GM13977 (cell line): ENCODE results near the gene LACTB.
"Not testable (repeated sequence)": the region's sequence is repeated elsewhere in the genome, so short reads cannot be mapped to it uniquely, and the experiment has no call there.

Source experiments
- DNase-seq: peaks from one replicate; pipeline ENCODE4 v3.0.0; 2012; ENCODE audit warnings: low spot score
- in situ Hi-C: fragments of 300-500 bp; cut with MboI; formaldehyde crosslinking; loops from one replicate; pipeline ENCODE4 v1.12.0; 2022; ENCODE audit warnings: low sequenced_read_pairs, low pct_unique_long_range_greater_than_20kb, mixed read lengths, inconsistent platforms; ENCODE audit not compliant: unreplicated experiment
- TF ChIP-seq, protein P1 (sequence below): IDR thresholded peaks from 2 replicates; pipeline ENCODE4 v1.5.1; 2012; ENCODE audit warnings: mild to moderate bottlenecking, control low read depth; ENCODE audit not compliant: insufficient read depth; ENCODE audit errors: extremely low read depth, missing control alignments

Gene LACTB

DNA sequence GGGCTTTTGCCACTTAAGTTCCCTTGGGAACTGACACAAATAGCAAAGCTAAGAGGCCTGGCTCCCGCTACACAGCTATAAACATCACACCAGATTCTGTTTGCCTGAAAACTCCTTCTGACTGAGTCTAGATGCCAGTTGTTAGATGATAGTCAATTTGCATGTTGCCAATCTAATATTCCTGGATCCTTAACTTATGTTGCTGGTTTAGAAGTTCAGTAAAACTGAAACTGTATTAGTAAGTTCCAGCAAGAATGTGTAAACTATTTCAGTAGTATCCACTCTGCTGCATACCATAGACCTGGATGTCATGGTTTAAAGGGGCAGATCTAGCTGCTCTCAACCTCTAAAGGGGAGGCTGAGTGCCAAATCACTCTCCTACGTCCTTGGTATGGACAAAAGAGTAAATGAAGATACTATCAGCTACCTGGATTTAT, 27.1 kb upstream of the LACTB start:
- TF ChIP-seq, protein P1, sequence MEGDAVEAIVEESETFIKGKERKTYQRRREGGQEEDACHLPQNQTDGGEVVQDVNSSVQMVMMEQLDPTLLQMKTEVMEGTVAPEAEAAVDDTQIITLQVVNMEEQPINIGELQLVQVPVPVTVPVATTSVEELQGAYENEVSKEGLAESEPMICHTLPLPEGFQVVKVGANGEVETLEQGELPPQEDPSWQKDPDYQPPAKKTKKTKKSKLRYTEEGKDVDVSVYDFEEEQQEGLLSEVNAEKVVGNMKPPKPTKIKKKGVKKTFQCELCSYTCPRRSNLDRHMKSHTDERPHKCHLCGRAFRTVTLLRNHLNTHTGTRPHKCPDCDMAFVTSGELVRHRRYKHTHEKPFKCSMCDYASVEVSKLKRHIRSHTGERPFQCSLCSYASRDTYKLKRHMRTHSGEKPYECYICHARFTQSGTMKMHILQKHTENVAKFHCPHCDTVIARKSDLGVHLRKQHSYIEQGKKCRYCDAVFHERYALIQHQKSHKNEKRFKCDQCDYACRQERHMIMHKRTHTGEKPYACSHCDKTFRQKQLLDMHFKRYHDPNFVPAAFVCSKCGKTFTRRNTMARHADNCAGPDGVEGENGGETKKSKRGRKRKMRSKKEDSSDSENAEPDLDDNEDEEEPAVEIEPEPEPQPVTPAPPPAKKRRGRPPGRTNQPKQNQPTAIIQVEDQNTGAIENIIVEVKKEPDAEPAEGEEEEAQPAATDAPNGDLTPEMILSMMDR, result no peak
- DNase-seq, result no peak
- in situ Hi-C loops, result no loop called here

DNA sequence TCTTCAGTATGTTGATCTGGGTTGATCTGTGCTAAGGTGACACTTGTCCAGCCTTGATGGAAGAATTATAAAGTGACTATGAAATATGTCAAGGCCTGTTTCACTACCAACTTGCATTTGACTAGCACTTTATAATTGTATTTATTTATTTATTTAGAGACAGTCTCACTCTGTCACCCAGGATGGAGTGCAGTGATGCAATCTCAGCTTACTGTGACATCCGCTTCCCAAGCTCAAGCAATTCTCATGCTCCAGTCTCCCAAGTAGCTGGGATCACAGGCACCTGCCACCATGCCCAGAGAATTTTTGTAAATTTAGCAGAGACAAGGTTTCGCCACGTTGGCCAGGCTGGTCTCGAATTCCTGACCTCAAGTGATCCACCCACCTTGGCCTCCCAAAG, 25.5 kb upstream of the LACTB start:
- TF ChIP-seq, protein P1, result no peak
- in situ Hi-C loops, result no loop called here
- DNase-seq, result no peak

DNA sequence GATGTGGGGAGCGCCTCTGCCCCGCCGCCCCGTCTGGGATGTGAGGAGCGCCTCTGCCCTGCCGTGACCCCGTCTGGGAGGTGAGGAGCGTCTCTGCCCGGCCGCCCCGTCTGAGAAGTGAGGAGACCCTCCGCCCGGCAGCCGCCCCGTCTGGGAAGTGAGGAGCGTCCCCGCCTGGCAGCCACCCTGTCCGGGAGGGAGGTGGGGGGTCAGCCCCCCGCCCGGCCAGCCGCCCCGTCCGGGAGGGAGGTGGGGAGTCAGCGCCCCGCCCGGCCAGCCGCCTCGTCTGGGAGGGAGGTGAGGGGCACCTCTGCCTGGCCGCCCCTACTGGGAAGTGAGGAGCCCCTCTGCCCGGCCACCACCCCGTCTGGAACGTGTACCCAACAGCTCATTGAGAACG, 22.8 kb upstream of the LACTB start:
- in situ Hi-C loops, DNase-seq: not testable (repeated sequence)

DNA sequence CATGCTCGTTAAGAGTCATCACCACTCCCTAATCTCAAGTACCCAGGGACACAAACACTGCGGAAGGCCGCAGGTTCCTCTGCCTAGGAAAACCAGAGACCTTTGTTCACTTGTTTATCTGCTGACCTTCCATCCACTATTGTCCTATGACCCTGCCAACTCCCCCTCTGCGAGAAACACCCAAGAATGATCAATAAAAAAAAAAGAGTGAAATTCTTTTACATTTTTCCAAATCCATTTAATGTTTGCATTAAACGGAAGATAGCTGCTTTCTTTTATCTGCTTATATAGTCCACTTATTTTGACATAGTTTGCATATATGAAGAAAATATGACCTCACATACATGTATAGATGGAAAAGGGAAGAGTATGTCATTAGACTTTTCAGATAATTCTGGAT, 22.1 kb upstream of the LACTB start:
- DNase-seq, in situ Hi-C loops: not testable (repeated sequence)

DNA sequence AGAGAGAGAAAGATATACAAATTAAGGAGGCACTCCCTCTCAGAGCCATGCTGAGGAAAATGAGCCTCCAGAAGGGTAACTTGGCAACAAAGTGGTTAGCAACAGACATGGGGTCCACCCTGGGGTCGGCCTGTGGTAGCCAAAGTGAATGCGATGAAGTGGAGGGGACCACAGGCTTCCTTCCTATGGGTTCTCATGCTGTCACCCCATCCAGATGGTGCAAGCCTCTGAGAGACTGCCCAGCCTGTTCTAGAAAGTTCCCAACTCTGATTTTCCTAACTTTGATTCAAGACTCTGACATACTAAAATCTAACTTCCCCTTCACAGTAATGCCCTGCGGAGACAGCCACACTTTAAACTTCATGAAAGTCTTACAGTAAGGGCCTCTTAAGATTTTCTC, 18.2 kb upstream of the LACTB start:
- in situ Hi-C loops, result no loop called here
- TF ChIP-seq, protein P1, result no peak
- no peak for DNase-seq

DNA sequence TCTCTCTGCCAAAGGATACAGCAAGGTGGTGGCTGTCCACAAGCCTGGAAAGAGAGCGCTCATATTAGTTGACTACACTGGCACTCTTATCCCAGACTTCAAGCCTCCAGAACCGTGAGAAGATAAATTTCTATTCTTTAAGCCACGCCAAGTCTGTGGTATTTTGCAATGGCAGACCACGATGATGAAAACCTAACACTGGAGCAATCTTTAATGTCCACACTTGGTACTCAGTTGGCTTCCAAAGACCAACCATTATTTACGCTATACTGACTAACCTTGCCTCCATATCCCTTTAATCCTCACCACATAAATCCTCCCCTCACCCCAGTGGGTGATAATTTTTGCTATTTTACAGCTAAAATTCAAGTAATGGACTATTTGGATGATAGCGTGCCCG, 16.9 kb upstream of the LACTB start:
- in situ Hi-C loops, result no loop called here
- TF ChIP-seq, protein P1, result no peak
- no peak for DNase-seq

DNA sequence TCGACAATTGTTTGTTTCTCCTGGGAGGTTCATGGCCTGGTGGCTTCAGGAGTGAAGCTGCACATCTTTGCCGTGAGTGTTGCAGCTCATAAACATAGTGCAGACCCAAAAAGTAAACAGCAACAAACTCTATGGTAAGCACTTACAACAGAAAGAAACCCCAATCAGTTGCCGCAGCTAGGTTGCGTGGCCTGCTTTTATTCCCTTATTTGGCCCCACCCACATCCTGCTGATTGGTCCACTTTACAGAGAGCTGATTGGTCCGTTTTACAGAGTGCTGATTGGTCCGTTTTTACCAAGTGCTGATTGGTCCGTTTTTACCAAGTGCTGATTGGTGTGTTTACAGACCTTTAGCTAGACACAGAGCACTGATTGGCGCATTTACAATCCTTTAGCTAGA, 16.3 kb upstream of the LACTB start:
- DNase-seq, in situ Hi-C loops: not testable (repeated sequence)

DNA sequence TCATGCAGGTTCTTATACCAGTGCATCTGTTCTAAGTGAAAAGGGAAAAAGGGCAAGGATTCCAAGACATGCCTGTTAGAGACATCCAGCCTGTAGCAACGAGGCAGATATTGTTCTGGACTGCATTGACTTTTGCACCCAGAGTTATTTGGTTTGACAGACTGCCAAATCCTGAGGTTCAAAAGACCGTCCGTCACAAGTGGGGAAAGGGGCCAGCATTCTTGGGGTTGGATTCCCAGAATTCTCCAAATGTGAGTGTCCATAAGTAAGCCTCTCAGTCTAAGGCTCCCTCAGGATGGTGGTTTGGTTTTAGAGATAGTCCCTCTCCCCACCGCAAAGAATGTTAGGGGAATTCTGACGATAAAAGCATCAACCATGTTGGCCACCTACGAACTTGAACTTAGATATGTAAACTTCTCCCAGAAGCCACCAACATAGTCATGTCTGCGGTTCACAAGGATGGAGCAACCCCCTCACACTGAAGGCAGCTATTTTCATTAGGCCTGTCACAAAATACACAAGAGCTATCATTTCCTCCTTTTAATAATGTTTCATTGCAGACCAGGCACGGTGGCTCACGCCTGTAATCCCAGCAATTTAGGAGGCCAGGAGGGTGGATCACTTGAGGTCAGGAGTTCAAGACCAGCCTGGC, 13.6 kb upstream of the LACTB start:
- in situ Hi-C loops, result no loop called here
- TF ChIP-seq, protein P1, result no peak

More for the DNA sequence above, 13.6 kb upstream of the LACTB start:
- DNase-seq, result no peak
